Endodermal cell (in vitro differentiated cells): ENCODE data around the gene TMSB10. TPM values are rescaled to one million over a fixed set of nuclear protein-coding genes. Genes with fewer than 3 reads are reported as not detected.
A peak's percentile ranks its signal among the peaks of the same experiment; 100 is the strongest.

Source experiments
- DNase-seq: peaks from one replicate; pipeline ENCODE4 v3.0.0-alpha.2; 2017
- H3K27ac ChIP-seq: 2 replicates; pipeline ENCODE4 v1.5.1; 2013; ENCODE audit warnings: mild to moderate bottlenecking, low read depth, low read length, moderate library complexity
- H3K27me3 ChIP-seq: 2 replicates; pipeline ENCODE4 v1.6.1; 2013; ENCODE audit warnings: mild to moderate bottlenecking, low read length, moderate library complexity; ENCODE audit not compliant: insufficient read depth, control insufficient read depth, poor library complexity, severe bottlenecking
- H3K36me3 ChIP-seq: 2 replicates; pipeline ENCODE4 v1.7.0; 2013; ENCODE audit warnings: mild to moderate bottlenecking, low read length, moderate library complexity; ENCODE audit not compliant: control insufficient read depth, insufficient read depth
- H3K4me1 ChIP-seq: one replicate; pipeline ENCODE4 v1.7.0; 2013; ENCODE audit warnings: low read length; ENCODE audit not compliant: control insufficient read depth, insufficient read depth
- H3K4me3 ChIP-seq: 2 replicates; pipeline ENCODE4 v1.5.1; 2013; ENCODE audit warnings: mild to moderate bottlenecking, low read length, moderate library complexity
- H3K9ac ChIP-seq: 2 replicates; pipeline ENCODE4 v1.6.1; 2013; ENCODE audit warnings: mild to moderate bottlenecking, low read length, moderate library complexity; ENCODE audit not compliant: poor library complexity, severe bottlenecking; ENCODE audit errors: extremely low read depth
- H3K9me3 ChIP-seq: 2 replicates; pipeline ENCODE4 v1.6.1; 2013; ENCODE audit warnings: mild to moderate bottlenecking, low read length, moderate library complexity; ENCODE audit not compliant: control insufficient read depth
- H3K27ac Mint-ChIP-seq: 2 replicates; pipeline ENCODE4 v1.8.0; 2020; ENCODE audit warnings: mixed read lengths
- H3K27me3 Mint-ChIP-seq: 2 replicates; pipeline ENCODE4 v1.8.0; 2021; ENCODE audit warnings: mild to moderate bottlenecking, mixed read lengths; ENCODE audit not compliant: insufficient read depth
- H3K36me3 Mint-ChIP-seq: 2 replicates; pipeline ENCODE4 v1.8.0; 2020; ENCODE audit warnings: low read depth, mixed read lengths
- H3K4me1 Mint-ChIP-seq: 2 replicates; pipeline ENCODE4 v1.8.0; 2020; ENCODE audit warnings: mixed read lengths
- H3K4me3 Mint-ChIP-seq: 2 replicates; pipeline ENCODE4 v1.8.0; 2020; ENCODE audit warnings: mild to moderate bottlenecking, moderate library complexity, mixed read lengths
- H3K9me3 Mint-ChIP-seq: 2 replicates; pipeline ENCODE4 v1.8.0; 2020; ENCODE audit warnings: mild to moderate bottlenecking, mixed read lengths
- CTCF ChIP-seq: fragments of 200-600 bp; sonication (generic); conservative IDR thresholded peaks from 2 replicates; pipeline ENCODE4 v1.5.0; 2021; ENCODE audit warnings: antibody characterized with exemption, mild to moderate bottlenecking
- WGBS, 2 experiments: methylation state at CpG; one replicate each; pipeline versions ENCODE4 v1.1.5 to v1.1.7; 2013; ENCODE audit warnings: missing lambda C conversion rate in 2 of 2, mixed read lengths in 1 of 2; ENCODE audit not compliant: insufficient coverage in 1 of 2, insufficient read length in 1 of 2; 5-methylcytosine and 5-hydroxymethylcytosine counted together
- total RNA-seq, 2 donors: library from RNA; stranded (reverse); fragmentation: NEBNext Ultra II Directional in 1 of 2; extraction: Animal tissue kit (Norgen Biotek cat#: 25700) in 1 of 2; gene quantifications; 2 replicates in 1 of 2; 3 replicates in 1 of 2; pipeline ENCODE4 v1.2.1, GENCODE V29; 2021

The TMSB10 gene
- total RNA-seq, 2 donors from 2014 or later, result 2,719 to 2,976 TPM

GRCh38 chr2:84894131-84894586, 11.3 kb upstream of the TMSB10 start:
- H3K27ac Mint-ChIP-seq, result no peak overlapping the region
- Histone ChIP-seq H3K27me3 (no peaks in the 10 kb centered on the region), H3K9ac (no peak overlapping the region), H3K27ac (no peak overlapping the region), H3K4me1 (no peaks in the 10 kb centered on the region), H3K9me3 (no peaks in the 10 kb centered on the region), H3K4me3 (no peak overlapping the region), H3K36me3 (no peaks in the 10 kb centered on the region)
- no peaks in the 10 kb centered on the region for H3K27me3 Mint-ChIP-seq
- no peak overlapping the region for H3K4me3 Mint-ChIP-seq
- H3K9me3 Mint-ChIP-seq, result no peaks in the 10 kb centered on the region
- H3K36me3 Mint-ChIP-seq, result no peaks in the 10 kb centered on the region
- H3K4me1 Mint-ChIP-seq, result peaks cover 8% of the 10 kb centered on the region
- no peak for TF ChIP-seq CTCF
- DNase-seq, result peak; percentile 80
- 82 to 95% methylated on average over 6 of the region's 6 CpGs for WGBS, 2 experiments

- Mint-ChIP-seq H3K4me1 (peaks cover 8% of the 10 kb centered on the region), H3K36me3 (no peaks in the 10 kb centered on the region), H3K4me3 (no peak overlapping the region), H3K27me3 (no peaks in the 10 kb centered on the region), H3K9me3 (no peaks in the 10 kb centered on the region), H3K27ac (no peak overlapping the region)
- no peak for TF ChIP-seq CTCF
- DNase-seq, result peak; percentile 48
- 82 to 83% methylated on average over 4 to 7 of the region's 7 CpGs for WGBS, 2 experiments
- H3K27me3 ChIP-seq, result no peaks in the 10 kb centered on the region
- H3K4me3 ChIP-seq, result no peak overlapping the region
- peaks cover 3% of the 10 kb centered on the region for H3K4me1 ChIP-seq
- H3K9me3 ChIP-seq, result no peaks in the 10 kb centered on the region
- H3K27ac ChIP-seq, result no peak overlapping the region
- H3K36me3 ChIP-seq, result no peaks in the 10 kb centered on the region
- H3K9ac ChIP-seq, result no peak overlapping the region
Measured at GRCh38 chr2:84894758-84895520, 10.5 kb upstream of the TMSB10 start.

- Mint-ChIP-seq H3K4me1 (peaks cover 8% of the 10 kb centered on the region), H3K4me3 (no peak overlapping the region), H3K27ac (no peak overlapping the region), H3K9me3 (no peaks in the 10 kb centered on the region), H3K36me3 (no peaks in the 10 kb centered on the region), H3K27me3 (peaks cover 6% of the 10 kb centered on the region)
- Histone ChIP-seq H3K27me3 (no peaks in the 10 kb centered on the region), H3K9me3 (no peaks in the 10 kb centered on the region), H3K4me3 (no peak overlapping the region), H3K36me3 (no peaks in the 10 kb centered on the region), H3K27ac (no peak overlapping the region), H3K4me1 (peaks cover 3% of the 10 kb centered on the region), H3K9ac (no peak overlapping the region)
- no peak for TF ChIP-seq CTCF
- DNase-seq, result peak; percentile 3
- 94% methylated on average over 2 of the region's 2 CpGs; no CpG with 5 or more reads in 1 of the 2 experiments for WGBS, 2 experiments
Measured at GRCh38 chr2:84896567-84896966, 8.9 kb upstream of the TMSB10 start.
